Measurements from ENCODE around the gene PER2. TPM values are rescaled to one million over a fixed set of nuclear protein-coding genes. Genes with fewer than 3 reads are reported as not detected.

Gene PER2
- total and polyA plus RNA-seq, 10 of the 15 experiments (the other 5 are each of a cell fraction or from before 2014, with no cell fraction given), result 1.5 to 15.1 (median 4.6) TPM

GRCh38 chr2:238306672-238306998, 18.2 kb upstream of the PER2 start:
- H3K4me3 ChIP-seq, result no peak overlapping the region
- no peak overlapping the region for H3K9ac ChIP-seq (ENCODE audit: control insufficient read depth, insufficient read depth, low read length)

More at GRCh38 chr2:238306672-238306998, 18.2 kb upstream of the PER2 start:
- CTCF ChIA-PET, result no interaction called here
- no peaks in the 10 kb centered on the region; a peak in 1 of 4 replicates for H3K27me3 ChIP-seq (replicated peaks in 1 of 2; ENCODE audit: control insufficient read depth in 2 of 2, insufficient read depth in 2 of 2, low read length in 1 of 2)
- TF ChIP-seq, protein P1, sequence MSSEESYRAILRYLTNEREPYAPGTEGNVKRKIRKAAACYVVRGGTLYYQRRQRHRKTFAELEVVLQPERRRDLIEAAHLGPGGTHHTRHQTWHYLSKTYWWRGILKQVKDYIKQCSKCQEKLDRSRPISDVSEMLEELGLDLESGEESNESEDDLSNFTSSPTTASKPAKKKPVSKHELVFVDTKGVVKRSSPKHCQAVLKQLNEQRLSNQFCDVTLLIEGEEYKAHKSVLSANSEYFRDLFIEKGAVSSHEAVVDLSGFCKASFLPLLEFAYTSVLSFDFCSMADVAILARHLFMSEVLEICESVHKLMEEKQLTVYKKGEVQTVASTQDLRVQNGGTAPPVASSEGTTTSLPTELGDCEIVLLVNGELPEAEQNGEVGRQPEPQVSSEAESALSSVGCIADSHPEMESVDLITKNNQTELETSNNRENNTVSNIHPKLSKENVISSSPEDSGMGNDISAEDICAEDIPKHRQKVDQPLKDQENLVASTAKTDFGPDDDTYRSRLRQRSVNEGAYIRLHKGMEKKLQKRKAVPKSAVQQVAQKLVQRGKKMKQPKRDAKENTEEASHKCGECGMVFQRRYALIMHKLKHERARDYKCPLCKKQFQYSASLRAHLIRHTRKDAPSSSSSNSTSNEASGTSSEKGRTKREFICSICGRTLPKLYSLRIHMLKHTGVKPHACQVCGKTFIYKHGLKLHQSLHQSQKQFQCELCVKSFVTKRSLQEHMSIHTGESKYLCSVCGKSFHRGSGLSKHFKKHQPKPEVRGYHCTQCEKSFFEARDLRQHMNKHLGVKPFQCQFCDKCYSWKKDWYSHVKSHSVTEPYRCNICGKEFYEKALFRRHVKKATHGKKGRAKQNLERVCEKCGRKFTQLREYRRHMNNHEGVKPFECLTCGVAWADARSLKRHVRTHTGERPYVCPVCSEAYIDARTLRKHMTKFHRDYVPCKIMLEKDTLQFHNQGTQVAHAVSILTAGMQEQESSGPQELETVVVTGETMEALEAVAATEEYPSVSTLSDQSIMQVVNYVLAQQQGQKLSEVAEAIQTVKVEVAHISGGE (CRISPR knock-in tag; IDR thresholded peaks at IDR 0.05), result no peak
- TF ChIP-seq, protein P2, sequence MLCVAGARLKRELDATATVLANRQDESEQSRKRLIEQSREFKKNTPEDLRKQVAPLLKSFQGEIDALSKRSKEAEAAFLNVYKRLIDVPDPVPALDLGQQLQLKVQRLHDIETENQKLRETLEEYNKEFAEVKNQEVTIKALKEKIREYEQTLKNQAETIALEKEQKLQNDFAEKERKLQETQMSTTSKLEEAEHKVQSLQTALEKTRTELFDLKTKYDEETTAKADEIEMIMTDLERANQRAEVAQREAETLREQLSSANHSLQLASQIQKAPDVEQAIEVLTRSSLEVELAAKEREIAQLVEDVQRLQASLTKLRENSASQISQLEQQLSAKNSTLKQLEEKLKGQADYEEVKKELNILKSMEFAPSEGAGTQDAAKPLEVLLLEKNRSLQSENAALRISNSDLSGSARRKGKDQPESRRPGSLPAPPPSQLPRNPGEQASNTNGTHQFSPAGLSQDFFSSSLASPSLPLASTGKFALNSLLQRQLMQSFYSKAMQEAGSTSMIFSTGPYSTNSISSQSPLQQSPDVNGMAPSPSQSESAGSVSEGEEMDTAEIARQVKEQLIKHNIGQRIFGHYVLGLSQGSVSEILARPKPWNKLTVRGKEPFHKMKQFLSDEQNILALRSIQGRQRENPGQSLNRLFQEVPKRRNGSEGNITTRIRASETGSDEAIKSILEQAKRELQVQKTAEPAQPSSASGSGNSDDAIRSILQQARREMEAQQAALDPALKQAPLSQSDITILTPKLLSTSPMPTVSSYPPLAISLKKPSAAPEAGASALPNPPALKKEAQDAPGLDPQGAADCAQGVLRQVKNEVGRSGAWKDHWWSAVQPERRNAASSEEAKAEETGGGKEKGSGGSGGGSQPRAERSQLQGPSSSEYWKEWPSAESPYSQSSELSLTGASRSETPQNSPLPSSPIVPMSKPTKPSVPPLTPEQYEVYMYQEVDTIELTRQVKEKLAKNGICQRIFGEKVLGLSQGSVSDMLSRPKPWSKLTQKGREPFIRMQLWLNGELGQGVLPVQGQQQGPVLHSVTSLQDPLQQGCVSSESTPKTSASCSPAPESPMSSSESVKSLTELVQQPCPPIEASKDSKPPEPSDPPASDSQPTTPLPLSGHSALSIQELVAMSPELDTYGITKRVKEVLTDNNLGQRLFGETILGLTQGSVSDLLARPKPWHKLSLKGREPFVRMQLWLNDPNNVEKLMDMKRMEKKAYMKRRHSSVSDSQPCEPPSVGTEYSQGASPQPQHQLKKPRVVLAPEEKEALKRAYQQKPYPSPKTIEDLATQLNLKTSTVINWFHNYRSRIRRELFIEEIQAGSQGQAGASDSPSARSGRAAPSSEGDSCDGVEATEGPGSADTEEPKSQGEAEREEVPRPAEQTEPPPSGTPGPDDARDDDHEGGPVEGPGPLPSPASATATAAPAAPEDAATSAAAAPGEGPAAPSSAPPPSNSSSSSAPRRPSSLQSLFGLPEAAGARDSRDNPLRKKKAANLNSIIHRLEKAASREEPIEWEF (IDR thresholded peaks at IDR 0.05; ENCODE audit: insufficient replicate concordance, low read depth, low read length), result no peak
- TF ChIP-seq, protein P3, sequence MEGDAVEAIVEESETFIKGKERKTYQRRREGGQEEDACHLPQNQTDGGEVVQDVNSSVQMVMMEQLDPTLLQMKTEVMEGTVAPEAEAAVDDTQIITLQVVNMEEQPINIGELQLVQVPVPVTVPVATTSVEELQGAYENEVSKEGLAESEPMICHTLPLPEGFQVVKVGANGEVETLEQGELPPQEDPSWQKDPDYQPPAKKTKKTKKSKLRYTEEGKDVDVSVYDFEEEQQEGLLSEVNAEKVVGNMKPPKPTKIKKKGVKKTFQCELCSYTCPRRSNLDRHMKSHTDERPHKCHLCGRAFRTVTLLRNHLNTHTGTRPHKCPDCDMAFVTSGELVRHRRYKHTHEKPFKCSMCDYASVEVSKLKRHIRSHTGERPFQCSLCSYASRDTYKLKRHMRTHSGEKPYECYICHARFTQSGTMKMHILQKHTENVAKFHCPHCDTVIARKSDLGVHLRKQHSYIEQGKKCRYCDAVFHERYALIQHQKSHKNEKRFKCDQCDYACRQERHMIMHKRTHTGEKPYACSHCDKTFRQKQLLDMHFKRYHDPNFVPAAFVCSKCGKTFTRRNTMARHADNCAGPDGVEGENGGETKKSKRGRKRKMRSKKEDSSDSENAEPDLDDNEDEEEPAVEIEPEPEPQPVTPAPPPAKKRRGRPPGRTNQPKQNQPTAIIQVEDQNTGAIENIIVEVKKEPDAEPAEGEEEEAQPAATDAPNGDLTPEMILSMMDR (IDR thresholded peaks at IDR 0.05 in 2 of 3, conservative IDR thresholded peaks at IDR 0.05 in 1 of 3; ENCODE audit: control insufficient read depth in 2 of 3, extremely low read depth in 1 of 3, insufficient read depth in 1 of 3, low read depth in 3 of 3, low read length in 3 of 3), result no peak
- TF ChIP-seq PAX5 (IDR thresholded peaks at IDR 0.05; ENCODE audit: borderline replicate concordance, low read depth, low read length) (no peak), ETV6 (conservative IDR thresholded peaks at IDR 0.05 in 1 of 2, IDR thresholded peaks at IDR 0.05 in 1 of 2; ENCODE audit: borderline replicate concordance in 1 of 2, low read depth in 1 of 2) (no peak), POLR2A (IDR thresholded peaks at IDR 0.05; ENCODE audit: low read depth, low read length) (no peak), E4F1 (IDR thresholded peaks at IDR 0.05; ENCODE audit: borderline replicate concordance, partially characterized antibody) (no peak), ATF3 (IDR thresholded peaks at IDR 0.05; ENCODE audit: borderline replicate concordance, extremely low read depth, low read depth, low read length) (no peak)
- peak overlapping the region; percentile 48; the same call in 1 of the 2 replicates for H3K4me2 ChIP-seq (ENCODE audit: control insufficient read depth, insufficient read depth)
- in situ Hi-C loops (cut with MboI), result no loop called here
- DNase-seq (ENCODE audit: low read depth, low spot score), result no peak
- no peaks in the 10 kb centered on the region for H3K9me3 ChIP-seq (replicated peaks; ENCODE audit: control insufficient read depth, insufficient read depth, low read length)
- SMC1A ChIA-PET (ENCODE audit: uncharacterized antibody, unreplicated experiment), result no interaction called here
- no TSS peak for BruUV-seq (replicated peaks)
- RAD21 ChIA-PET (ENCODE audit: unreplicated experiment), result interaction anchor here (0.8 kb wide), 1 partner anchor 18 kb away, joined by 3 read pairs; the partner anchor contains the start of gene PER2
- no peaks in the 10 kb centered on the region for H3K79me2 ChIP-seq (ENCODE audit: control insufficient read depth, insufficient read depth, low read length)
- ATAC-seq, result no peak
- POLR2A ChIA-PET, result no interaction called here
- H4K20me1 ChIP-seq (ENCODE audit: control insufficient read depth, insufficient read depth), result no peaks in the 10 kb centered on the region
- peaks cover 4% of the 10 kb centered on the region for H3K4me1 ChIP-seq (ENCODE audit: control insufficient read depth, insufficient read depth, low read length)
- WGBS (ENCODE audit: insufficient coverage, insufficient replicate concordance, low lambda C conversion rate, missing lambda C conversion rate), result 47% methylated on average over 5 of the region's 5 CpGs
- FAIRE-seq, result no peak
- intact Hi-C loops (cut with micrococcal nuclease; ENCODE audit: unreplicated experiment), result no loop called here
- H2AFZ ChIP-seq (ENCODE audit: control insufficient read depth, low read depth, low read length), result no peak overlapping the region
- H3K27ac ChIP-seq (ENCODE audit: control insufficient read depth, insufficient read depth), result no peak overlapping the region
- no peaks in the 10 kb centered on the region for H3K36me3 ChIP-seq (ENCODE audit: control insufficient read depth in 2 of 2, insufficient read depth in 2 of 2, low read length in 1 of 2)

All from GM12878 (cell line).